ENCODE results near the gene LILRB2. TPM values are rescaled to one million over a fixed set of nuclear protein-coding genes. Genes with fewer than 3 reads are reported as not detected.

Gene LILRB2
- total and polyA plus RNA-seq, 4 donors, result 9.1 to 202 (median 27.9) TPM

- no peak for DNase-seq
- Histone ChIP-seq H3K27me3 (ENCODE audit: control insufficient read depth in 3 of 3, insufficient read depth in 3 of 3, low read length in 2 of 3) (no peaks in the 10 kb centered on the region), H3K36me3 (ENCODE audit: control insufficient read depth in 4 of 4, insufficient read depth in 4 of 4, low read length in 4 of 4) (no peaks in the 10 kb centered on the region), H3K9ac (ENCODE audit: insufficient read depth in 1 of 2, low read length in 2 of 2) (no peak overlapping the region), H3K27ac (ENCODE audit: low read depth in 1 of 2, low read length in 1 of 2) (no peak overlapping the region), H3K9me3 (ENCODE audit: control insufficient read depth in 4 of 4, insufficient read depth in 3 of 4, low read length in 3 of 4) (peaks cover 0 to 1% (median 0%) of the 10 kb centered on the region in 4 donors), H3K4me3 (no peak overlapping the region), H3K4me1 (ENCODE audit: control insufficient read depth in 5 of 5, insufficient read depth in 5 of 5, low read length in 5 of 5) (no peaks in the 10 kb centered on the region)
- TF ChIP-seq CTCF (IDR thresholded peaks at IDR 0.05; ENCODE audit: control extremely low read depth, extremely low read depth), result no peak
- WGBS, 2 donors, result 30 to 45% methylated on average over 4 of the region's 4 CpGs
- ATAC-seq (ENCODE audit: insufficient read depth, low FRiP score), result no peak
These were observed 21.3 kb upstream of the LILRB2 start for GRCh38 chr19:54302257-54302656.

GRCh38 chr19:54299515-54299914, 18.6 kb upstream of the LILRB2 start:
- no peak for ATAC-seq (ENCODE audit: insufficient read depth, low FRiP score)
- H3K4me3 ChIP-seq, result no peak overlapping the region
- no peak for TF ChIP-seq CTCF (IDR thresholded peaks at IDR 0.05; ENCODE audit: control extremely low read depth, extremely low read depth)
- no peak overlapping the region for H3K27ac ChIP-seq (ENCODE audit: low read depth in 1 of 2, low read length in 1 of 2)
- no peaks in the 10 kb centered on the region for H3K27me3 ChIP-seq (ENCODE audit: control insufficient read depth in 3 of 3, insufficient read depth in 3 of 3, low read length in 2 of 3)
- no peak overlapping the region for H3K9ac ChIP-seq (ENCODE audit: insufficient read depth in 1 of 2, low read length in 2 of 2)
- no peaks in the 10 kb centered on the region for H3K36me3 ChIP-seq (ENCODE audit: control insufficient read depth in 4 of 4, insufficient read depth in 4 of 4, low read length in 4 of 4)
- no peak for DNase-seq
- WGBS, 2 donors, result 88 to 90% methylated on average over 5 of the region's 5 CpGs
- H3K9me3 ChIP-seq (ENCODE audit: control insufficient read depth in 4 of 4, insufficient read depth in 3 of 4, low read length in 3 of 4), result peaks cover 0 to under 1% (median 0%) of the 10 kb centered on the region in 4 donors
- no peaks in the 10 kb centered on the region for H3K4me1 ChIP-seq (ENCODE audit: control insufficient read depth in 5 of 5, insufficient read depth in 5 of 5, low read length in 5 of 5)

- 43 to 51% methylated on average over 7 of the region's 7 CpGs for WGBS, 2 donors
- no peaks in the 10 kb centered on the region for H3K27me3 ChIP-seq (ENCODE audit: control insufficient read depth in 3 of 3, insufficient read depth in 3 of 3, low read length in 2 of 3)
- ATAC-seq (ENCODE audit: insufficient read depth, low FRiP score) (no peak), DNase-seq (no peak)
- no peak overlapping the region for H3K4me3 ChIP-seq
- no peaks in the 10 kb centered on the region for H3K36me3 ChIP-seq (ENCODE audit: control insufficient read depth in 4 of 4, insufficient read depth in 4 of 4, low read length in 4 of 4)
- no peak overlapping the region for H3K9ac ChIP-seq (ENCODE audit: insufficient read depth in 1 of 2, low read length in 2 of 2)
- no peak overlapping the region for H3K27ac ChIP-seq (ENCODE audit: low read depth in 1 of 2, low read length in 1 of 2)
- peaks cover 0 to 3% (median 0%) of the 10 kb centered on the region in 4 donors for H3K9me3 ChIP-seq (ENCODE audit: control insufficient read depth in 4 of 4, insufficient read depth in 3 of 4, low read length in 3 of 4)
- no peaks in the 10 kb centered on the region for H3K4me1 ChIP-seq (ENCODE audit: control insufficient read depth in 5 of 5, insufficient read depth in 5 of 5, low read length in 5 of 5)
- no peak for TF ChIP-seq CTCF (IDR thresholded peaks at IDR 0.05; ENCODE audit: control extremely low read depth, extremely low read depth)
These were observed 18.2 kb upstream of the LILRB2 start for GRCh38 chr19:54299126-54299498.
